HG03378 (cell line): ENCODE data around the gene PLA2G5.

Source experiments
- ATAC-seq: cut with Tn5 transposase; IDR thresholded peaks from one replicate; pipeline ENCODE4 v1.9.1; 2021; ENCODE audit warnings: mild to moderate bottlenecking, moderate library complexity; ENCODE audit not compliant: unreplicated experiment

PLA2G5 gene

DNA sequence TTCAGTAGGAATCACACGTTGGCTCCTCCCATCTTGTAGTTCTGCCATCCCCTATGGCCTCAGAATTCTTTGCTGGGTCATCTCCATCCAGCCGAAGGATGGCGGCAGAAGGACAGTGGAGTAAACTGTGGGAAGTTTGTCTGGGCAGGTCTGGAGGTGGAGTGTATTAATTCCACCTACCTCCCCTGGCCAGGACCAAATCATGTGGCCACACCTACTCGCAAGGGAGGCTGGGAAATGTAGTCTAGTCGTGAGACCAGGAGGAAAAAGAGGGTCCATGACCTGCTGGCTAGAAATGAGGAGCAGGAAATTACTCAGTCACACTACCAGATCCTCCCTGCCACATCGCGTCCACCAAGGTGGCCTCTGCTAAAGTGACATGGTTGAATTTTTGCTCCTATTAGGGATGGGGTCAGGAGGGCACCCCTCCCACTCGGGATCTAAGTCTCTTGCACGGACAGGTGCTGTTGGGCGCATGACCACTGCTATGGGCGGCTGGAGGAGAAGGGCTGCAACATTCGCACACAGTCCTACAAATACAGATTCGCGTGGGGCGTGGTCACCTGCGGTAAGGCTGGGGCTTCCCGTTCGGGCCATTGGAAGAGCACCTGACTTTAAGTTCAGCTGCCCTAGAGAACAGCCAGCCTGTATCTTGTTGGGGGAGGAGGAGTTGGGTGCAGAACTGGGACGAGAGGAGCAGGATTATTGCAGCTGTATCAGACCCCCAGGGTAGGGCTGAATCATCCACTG lies 19.5 kb downstream of the PLA2G5 start:
- no peak for ATAC-seq

DNA sequence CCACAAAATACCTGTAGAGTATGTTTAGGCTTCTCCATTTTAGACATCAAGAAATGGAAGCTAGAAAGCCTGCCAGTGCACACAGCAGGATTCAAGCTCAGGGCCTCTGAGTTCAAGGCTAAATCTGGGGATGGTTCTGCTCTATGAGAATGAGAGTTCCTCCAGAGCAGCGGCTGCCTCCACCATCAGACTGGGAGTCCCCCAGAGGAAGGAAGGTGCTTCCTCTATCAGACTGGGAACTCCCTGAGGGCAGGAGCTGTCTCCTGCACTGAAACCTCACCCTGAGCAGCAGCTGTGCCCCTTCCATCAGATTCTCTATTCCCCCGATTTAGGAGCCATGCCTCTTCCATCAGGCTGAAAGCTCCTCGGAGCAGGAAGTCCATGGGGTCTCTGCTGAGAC lies 20.1 kb downstream of the PLA2G5 start:
- ATAC-seq: no peak

DNA sequence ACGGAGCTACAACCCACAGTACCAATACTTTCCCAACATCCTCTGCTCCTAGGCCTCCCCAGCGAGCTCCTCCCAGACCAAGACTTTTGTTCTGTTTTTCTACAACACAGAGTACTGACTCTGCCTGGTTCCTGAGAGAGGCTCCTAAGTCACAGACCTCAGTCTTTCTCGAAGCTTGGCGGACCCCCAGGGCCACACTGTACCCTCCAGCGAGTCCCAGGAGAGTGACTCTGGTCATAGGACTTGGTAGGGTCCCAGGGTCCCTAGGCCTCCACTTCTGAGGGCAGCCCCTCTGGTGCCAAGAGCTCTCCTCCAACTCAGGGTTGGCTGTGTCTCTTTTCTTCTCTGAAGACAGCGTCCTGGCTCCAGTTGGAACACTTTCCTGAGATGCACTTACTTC lies 20.6 kb downstream of the PLA2G5 start:
- ATAC-seq: no peak

DNA sequence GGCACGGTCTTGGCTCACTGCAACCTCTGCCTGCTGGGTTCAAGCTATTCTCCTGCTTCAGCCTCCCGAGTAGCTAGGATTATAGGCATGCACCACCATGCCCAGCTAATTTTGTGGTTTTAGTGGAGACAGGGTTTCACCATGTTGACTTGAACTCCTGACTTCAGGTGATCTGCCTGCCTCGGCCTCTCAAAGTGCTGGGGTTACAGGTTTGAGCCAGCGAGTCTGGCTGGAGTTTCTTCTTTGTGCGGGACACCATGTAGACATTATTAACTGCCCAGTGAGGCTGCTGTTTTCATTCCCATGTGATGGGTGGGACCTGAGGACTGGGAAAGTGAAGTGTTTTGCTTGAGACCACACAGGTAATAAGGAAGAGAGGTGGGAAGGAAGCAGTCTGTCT lies 23.3 kb downstream of the PLA2G5 start:
- ATAC-seq: no peak

DNA sequence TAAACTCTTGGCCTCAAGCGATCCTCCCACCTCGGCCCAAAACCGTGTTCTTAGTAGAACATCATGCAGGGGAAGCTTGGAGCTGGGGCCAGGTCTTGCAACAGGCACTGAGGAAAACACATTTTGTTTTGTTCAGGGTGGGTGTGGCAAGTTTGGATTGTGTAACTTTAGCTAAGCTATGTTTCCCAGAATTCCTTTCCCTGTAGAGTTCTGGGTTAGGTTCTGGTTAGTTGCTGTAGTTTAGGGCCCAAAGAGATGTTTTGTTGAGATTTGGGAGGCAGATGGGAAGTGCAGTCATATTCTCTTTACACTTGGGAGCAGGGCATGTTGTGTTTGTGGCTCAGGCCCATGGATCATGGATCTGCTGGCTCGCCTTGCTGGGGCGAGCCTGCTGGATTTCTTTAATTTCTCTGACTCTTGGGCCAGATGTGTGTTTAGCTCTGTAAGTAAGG lies 24.0 kb downstream of the PLA2G5 start:
- ATAC-seq: no peak

DNA sequence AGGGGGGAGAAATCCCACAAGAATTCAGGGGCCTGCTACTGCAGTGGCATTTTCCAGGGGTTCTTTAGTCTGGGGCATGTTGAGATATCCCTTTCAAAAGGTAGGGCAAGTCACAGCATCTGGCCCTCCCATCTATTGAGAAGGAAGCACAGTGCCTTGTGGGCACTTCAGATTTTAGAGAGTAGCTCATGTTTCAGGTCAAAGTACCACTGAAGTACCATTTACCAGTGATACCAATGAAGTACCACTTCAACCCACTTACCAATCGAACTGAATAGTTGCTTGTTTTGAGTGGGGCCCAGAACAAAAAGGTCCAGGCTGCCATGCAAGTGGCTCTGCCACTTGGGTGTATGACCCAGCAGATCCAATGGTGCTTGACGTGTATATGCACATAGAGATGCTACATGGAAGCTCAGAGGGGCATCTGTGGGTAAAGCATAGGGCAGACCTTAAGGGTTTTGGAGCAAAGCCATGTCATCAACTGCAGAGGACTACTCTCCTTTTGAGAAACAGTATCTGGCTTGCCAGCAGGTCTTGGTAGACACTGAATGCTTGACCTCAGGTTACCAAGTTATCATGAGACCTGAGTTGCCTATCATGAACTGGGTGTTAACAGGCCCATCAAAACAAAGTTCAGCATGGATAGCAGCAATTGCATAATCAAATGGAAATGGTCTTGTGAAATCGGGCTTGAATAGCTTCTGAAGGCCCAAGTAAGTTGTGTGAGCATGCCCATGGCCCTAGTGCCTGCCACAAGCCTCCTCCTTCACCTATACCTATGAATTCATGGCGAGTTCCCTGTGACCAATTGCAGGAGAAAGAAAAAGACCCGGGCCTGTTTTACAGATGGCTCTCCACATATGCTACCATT lies 25.8 kb downstream of the PLA2G5 start:
- ATAC-seq: no peak

DNA sequence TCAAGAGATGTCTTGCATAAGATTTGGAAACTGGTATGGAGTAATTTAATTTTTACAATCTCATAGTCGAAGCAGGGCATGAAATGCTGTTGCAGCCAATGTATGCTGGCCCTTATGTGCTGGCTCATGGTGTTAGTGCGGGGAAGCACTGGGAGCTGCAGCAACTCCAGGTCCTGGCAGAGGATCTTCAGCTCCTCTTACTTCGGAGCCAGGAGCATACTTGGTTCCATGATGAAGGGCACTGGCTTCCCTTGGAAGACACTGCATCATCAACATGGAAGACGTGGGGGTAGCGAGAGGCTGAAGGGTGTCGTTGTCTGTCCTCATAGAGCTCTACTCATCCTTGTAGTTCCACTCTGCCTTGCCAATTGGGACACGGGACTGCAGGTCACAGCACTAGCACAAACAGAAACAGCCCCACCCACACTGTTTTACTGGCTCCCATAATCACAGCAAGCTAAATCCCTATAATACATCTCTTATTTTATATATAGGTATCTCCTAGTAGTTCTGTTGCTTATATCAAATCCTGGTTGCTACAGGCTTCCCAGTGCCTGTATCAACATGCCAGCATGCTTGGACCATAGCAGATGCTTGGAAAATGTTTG lies 26.9 kb downstream of the PLA2G5 start:
- ATAC-seq: no peak

DNA sequence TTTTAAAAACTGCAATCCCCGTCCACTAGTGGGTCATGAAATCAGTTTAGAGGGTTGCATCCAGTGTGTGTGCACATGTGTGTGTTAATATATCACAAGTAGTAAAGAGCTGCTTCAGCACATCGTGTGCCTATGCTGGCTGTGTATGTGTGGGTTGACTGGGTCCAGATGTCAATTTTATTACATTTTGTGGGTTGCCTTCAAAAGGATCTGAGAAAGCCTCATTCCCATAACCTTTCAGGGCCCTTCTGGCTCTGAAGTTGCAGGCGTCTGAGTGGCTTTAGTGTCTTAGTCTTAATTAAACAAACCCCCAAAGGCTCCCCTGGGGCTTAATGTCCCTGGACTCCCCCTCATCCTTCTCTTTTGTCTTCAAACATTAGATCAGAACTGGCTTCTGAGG lies 29.5 kb downstream of the PLA2G5 start:
- no peak for ATAC-seq

DNA sequence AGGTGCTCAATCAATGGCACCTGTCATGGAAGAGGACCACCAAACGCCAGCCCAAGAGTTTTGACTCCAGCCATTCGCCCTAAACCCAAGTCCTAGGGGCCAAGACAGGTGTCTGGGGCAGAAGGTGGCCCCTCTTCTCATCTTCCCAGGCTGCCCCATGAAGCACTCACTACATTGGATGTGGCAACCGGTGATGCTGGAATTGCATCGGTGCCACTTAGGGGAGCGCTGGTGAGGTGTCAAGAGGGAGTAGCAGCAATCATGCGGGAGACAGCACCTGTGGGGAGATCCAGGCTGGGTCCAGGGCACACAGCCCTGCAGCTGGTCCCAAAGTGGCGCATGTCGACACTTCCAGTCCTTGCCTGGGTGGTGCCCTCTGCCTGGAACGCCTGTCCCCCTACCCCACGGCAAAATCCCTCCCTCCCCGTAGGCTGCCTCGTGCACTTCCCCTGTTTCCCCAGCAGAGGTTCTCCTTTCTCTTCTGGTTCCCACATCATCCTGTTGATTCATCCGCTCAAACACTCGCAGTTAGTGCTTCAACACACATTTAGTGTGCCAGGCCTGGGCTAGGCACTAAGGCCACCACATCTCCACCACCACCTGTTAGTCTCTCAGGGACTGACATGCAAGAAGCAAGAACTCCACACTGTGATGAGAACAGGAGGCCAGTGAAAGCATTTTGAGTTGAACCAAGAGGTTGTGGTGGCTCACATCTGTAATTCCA lies 30.8 kb downstream of the PLA2G5 start:
- no peak for ATAC-seq

DNA sequence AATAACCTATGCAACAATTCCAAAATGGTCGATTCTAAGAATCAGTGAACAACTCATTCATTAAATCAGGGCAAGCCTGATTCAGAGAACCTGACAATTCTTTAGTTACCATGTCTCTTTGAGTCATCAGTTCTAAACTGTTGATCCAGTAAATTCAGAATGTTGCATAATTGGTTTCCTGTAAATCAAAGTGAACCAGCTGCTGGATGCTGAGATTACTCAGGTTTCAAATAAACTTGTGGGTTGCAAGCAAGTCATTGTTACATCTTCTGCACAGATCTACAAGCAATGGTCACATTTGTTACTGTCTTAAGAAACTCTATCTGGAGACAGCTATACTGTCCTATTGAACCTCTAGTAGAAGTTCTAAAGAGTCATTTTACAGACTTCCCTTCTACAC lies 32.9 kb downstream of the PLA2G5 start:
- ATAC-seq: no peak

DNA sequence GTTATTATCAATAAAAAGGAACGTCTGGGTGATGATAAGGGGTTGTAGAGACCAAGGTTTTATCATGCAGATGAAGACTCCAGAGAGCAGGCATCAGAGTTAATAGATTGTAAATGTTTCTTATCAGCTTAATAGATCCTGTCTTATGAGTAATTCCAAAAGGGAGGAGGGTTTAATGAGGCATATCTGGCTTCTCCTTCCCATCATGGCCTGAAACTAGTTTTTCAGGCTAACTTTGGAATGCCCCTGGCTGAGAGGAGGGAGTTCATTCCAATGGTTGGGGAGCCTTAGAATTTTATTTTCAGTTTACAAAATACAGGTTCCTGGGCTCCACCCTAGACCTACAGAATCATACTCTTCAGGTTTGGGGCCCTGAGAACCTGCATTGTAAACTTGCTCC lies 35.9 kb downstream of the PLA2G5 start:
- ATAC-seq: no peak

DNA sequence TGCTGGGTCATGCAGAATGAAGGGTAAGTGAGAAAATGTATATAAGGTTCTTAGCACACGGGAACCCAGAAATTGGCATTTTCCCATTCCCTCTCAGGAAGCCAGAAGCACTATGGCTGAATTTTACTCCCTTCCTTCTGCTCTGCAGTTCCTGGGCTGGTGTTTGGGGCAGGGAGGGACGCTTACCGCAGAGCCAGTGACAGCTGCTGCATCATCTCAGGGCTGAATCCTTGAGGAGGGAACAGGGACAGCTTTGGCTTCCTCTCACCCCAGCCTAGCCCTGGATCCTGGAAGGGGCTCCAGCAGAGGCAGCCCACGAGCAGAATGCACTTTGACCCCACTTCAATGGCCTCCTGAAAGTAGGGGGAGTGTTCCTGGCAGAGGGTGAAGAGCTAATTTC lies 37.4 kb downstream of the PLA2G5 start:
- ATAC-seq: no peak

DNA sequence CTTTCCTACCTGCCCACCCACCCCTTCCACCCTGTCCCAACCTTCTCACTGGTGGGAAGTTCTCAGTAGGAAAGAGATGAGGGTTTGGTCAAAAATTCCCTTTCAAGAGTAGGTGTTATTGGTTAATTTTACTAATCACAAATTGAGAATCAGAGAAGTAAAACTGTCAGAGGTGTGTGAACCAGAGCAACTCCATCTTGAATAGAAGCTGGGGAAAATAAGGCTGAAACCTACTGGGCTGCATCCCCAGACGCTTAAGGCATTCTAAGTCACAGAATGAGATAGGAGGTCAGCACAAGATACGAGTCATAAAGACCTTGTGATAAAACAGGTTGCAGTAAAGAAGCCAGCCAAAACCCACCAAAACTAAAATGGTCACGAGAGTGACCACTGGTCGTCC lies 37.8 kb downstream of the PLA2G5 start:
- ATAC-seq: no peak

DNA sequence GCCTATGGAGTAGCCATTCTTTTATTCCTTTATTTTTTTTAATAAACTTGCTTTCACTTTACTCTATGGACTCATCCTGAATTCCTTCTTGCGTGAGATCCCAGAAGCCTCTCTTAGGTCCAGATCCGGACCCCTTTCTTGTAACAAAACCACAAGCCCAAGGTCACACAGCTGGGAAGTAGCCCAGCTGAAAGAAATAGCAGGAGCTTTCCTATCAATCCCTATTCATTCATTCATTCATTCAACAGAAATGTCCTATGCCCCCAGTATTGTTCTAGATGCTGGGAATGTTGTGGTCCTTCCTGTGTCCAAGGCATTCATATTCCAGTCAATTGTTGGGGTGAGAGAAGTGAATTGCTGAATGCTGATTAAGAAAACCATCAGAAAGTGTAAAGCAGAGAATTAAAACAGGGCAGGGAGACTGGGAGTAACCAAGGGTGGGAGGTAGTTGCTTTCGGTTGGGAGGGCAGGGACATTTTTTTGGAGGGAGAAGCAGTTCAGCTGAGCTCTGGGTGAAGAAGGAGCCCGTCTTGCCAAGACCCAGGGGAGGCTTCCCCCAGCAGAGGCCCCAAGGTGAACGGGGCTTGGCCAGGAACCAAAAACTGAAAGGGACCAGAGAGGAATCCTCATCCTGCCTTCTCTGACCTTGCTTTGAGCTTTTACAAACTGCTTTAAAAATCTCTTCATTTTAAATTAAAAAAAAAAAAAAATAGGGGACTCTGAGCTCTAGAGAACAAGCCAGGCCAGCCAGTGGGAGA lies 38.6 kb downstream of the PLA2G5 start:
- no peak for ATAC-seq

DNA sequence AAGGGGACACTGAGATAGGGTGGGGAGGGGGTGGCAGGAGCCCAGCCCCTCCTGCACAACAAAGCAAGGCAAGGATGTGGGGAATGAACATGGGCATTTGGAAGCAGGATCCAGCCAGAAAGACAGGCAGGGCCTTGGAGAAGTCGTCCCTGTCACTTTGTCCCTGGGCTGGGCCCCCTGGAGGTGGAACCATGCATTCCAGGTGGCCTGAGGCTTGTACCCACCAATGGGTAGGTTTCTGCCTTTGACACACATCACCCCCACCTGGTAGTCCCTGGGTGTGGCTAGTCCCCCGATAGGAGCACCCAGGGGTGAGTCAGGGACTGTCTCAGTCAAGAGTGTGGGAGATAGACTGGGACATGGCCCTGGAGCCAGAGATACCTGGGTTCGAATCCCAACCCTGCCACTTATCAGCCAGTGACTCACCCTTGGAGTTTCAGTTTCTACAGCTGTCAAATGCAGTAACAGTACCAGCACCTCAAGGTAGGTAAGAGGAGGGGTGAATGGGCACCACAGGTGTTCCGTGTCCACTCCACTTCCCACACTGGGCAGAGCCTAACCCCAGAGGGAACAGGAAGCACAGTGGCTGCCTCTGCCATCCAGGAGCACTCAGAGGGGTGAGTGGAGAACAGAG lies 39.3 kb downstream of the PLA2G5 start:
- no peak for ATAC-seq

DNA sequence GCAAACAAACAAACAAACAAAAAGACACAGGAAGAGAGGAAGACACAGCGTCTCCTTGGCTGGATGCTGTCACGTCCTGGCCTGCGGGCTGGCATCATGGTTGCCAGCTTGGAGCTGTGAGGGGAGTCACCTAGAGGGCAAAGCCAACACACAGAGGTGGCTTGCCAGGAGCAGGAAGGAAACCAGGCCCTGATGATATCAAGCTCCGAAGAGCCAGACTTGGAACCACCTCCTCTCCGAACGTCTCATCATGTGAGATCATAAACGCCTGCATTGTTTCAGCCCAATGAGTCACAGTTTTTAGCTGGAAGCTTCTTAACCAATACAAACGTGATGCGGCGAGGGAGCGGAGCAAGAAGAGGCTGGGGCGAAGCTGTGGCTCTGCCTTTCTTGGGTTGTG lies 40.7 kb downstream of the PLA2G5 start:
- ATAC-seq: no peak

DNA sequence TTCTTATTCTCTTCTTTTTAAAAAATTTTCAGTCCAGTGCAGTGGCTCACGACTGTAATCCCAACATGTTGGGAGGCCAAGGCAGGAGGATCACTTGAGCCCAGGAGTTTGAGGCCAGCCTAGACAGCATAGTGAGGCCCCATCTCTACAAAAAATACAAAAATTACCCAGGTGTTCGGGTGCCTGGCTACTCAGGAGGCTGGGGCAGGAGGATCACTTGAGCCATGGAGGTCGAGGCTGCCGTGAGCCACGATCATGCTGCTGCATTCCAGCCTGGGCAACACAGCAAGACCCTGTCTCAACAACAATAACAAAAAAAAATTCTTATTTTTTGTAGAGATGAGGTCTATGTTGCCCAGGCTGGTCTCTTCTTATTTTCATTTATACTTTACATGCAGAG lies 41.5 kb downstream of the PLA2G5 start:
- ATAC-seq: no peak

DNA sequence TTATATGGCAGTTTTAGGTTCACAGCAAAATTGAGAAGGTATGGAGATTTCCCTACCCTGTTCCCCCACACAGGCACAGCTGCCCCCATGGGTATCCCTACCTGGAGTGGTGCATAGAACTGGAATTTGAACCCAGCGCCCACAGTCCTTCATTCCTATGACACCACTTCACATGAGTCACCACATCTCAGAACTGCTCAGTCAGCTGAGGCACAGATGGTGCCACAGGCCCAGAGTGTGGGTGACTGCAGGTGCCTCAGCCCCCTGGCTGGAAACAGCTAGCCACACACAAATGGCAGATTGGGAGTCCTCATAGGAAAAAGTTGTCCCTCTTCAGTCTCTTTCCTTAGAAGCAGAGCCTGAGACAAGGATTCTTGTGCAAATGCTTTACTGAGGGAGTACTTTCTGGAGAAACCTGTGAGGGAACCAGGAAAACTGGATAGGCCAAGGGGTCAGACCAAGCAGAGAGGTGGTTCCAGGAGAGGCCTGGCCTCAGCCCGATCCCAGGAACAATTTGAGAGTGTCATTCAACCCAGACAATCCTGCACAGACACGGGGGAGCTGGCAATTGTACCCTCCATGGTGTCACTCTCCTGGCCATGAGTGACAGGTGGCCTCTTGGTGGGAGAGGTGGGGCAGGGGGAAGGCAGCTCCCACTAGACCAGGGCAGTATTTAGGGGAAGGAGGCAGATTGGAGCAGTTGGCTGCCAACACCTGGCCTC lies 42.4 kb downstream of the PLA2G5 start:
- ATAC-seq: no peak

DNA sequence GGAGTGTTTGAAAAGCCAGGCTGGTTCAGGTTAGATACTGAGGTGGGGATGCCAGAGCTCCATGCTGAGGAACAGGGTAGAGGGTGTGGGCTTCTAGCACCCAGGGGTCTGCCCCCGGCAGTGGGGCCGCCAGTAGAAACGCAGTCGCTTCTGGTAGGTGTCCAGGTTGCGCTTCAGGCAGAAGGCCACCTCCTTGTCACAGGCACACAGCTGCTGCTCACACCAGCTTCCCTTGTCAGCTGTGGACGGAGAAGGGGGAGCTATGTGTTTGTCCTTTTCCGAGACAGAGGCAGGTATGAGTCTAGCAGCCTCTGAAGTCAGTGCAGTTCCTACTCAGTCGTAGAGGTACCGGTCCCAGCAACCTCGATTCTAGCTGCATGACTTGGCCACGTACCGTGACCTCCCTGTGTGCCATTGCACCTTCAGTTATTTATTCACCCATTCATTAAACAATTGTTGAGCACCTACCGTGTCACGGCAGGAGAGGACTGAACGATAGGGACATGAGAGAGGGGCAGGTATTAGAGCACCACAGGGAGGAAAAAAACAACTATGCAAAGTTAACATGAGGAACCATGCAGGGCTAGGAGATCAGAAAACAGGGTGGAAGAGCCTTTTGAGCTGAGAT lies 44.1 kb downstream of the PLA2G5 start:
- no peak for ATAC-seq
